ENCODE data around the gene MYBPC1.
"Not testable (repeated sequence)": the region's sequence is repeated elsewhere in the genome, so short reads cannot be mapped to it uniquely, and the experiment has no call there.

The MYBPC1 gene

GRCh38 chr12:101713059-101713682 is 118.4 kb downstream of the MYBPC1 start:
- in situ Hi-C loops (cut with HindIII; ENCODE audit: low pct_unique_long_range_greater_than_20kb, low sequenced_read_pairs) = no loop called here
- DNase-seq (ENCODE audit: low read depth in 1 of 2, low spot score in 1 of 2) = peak in 1 of 2 experiments; percentile 30
- no peak for TF ChIP-seq JUND (IDR thresholded peaks at IDR 0.05; ENCODE audit: low read depth)

GRCh38 chr12:101713930-101714329 is 119.2 kb downstream of the MYBPC1 start:
- in situ Hi-C loops (cut with HindIII; ENCODE audit: low pct_unique_long_range_greater_than_20kb, low sequenced_read_pairs) = no loop called here
- DNase-seq (ENCODE audit: low read depth in 1 of 2, low spot score in 1 of 2) = peak; percentile 43 to 72
- TF ChIP-seq JUND (IDR thresholded peaks at IDR 0.05; ENCODE audit: low read depth) = peak; percentile 66; the same call in 1 of the 2 replicates

GRCh38 chr12:101714877-101715444 is 120.2 kb downstream of the MYBPC1 start:
- in situ Hi-C loops (cut with HindIII; ENCODE audit: low pct_unique_long_range_greater_than_20kb, low sequenced_read_pairs) = no loop called here
- no peak for TF ChIP-seq JUND (IDR thresholded peaks at IDR 0.05; ENCODE audit: low read depth)
- no peak for DNase-seq (ENCODE audit: low read depth in 1 of 2, low spot score in 1 of 2)

- peak in 1 of 2 experiments; percentile 18 for DNase-seq (ENCODE audit: low read depth in 1 of 2, low spot score in 1 of 2)
- no peak for TF ChIP-seq JUND (IDR thresholded peaks at IDR 0.05; ENCODE audit: low read depth)
- in situ Hi-C loops (cut with HindIII; ENCODE audit: low pct_unique_long_range_greater_than_20kb, low sequenced_read_pairs) = no loop called here
Measured at GRCh38 chr12:101719566-101719965, 124.8 kb downstream of the MYBPC1 start.

GRCh38 chr12:101720118-101720517 is 125.3 kb downstream of the MYBPC1 start:
- in situ Hi-C loops (cut with HindIII; ENCODE audit: low pct_unique_long_range_greater_than_20kb, low sequenced_read_pairs) = no loop called here
- TF ChIP-seq JUND (IDR thresholded peaks at IDR 0.05; ENCODE audit: low read depth) = no peak
- no peak for DNase-seq (ENCODE audit: low read depth in 1 of 2, low spot score in 1 of 2)

GRCh38 chr12:101722392-101722791 is 127.6 kb downstream of the MYBPC1 start:
- in situ Hi-C loops (cut with HindIII; ENCODE audit: low pct_unique_long_range_greater_than_20kb, low sequenced_read_pairs) = no loop called here
- no peak for DNase-seq (ENCODE audit: low read depth in 1 of 2, low spot score in 1 of 2)
- TF ChIP-seq JUND (IDR thresholded peaks at IDR 0.05; ENCODE audit: low read depth) = no peak

- DNase-seq (ENCODE audit: low read depth in 1 of 2, low spot score in 1 of 2) = no peak
- TF ChIP-seq JUND (IDR thresholded peaks at IDR 0.05; ENCODE audit: low read depth) = no peak
- in situ Hi-C loops (cut with HindIII; ENCODE audit: low pct_unique_long_range_greater_than_20kb, low sequenced_read_pairs) = no loop called here
Measured at GRCh38 chr12:101727098-101727497, 132.3 kb downstream of the MYBPC1 start.

- no peak for TF ChIP-seq JUND (IDR thresholded peaks at IDR 0.05; ENCODE audit: low read depth)
- in situ Hi-C loops (cut with HindIII; ENCODE audit: low pct_unique_long_range_greater_than_20kb, low sequenced_read_pairs) = no loop called here
- DNase-seq (ENCODE audit: low read depth in 1 of 2, low spot score in 1 of 2) = no peak
Measured at GRCh38 chr12:101729842-101730241, 135.1 kb downstream of the MYBPC1 start.

- DNase-seq (ENCODE audit: low read depth in 1 of 2, low spot score in 1 of 2) = no peak
- in situ Hi-C loops (cut with HindIII; ENCODE audit: low pct_unique_long_range_greater_than_20kb, low sequenced_read_pairs) = no loop called here
- no peak for TF ChIP-seq JUND (IDR thresholded peaks at IDR 0.05; ENCODE audit: low read depth)
Measured at GRCh38 chr12:101732318-101732717, 137.5 kb downstream of the MYBPC1 start.

- no peak for TF ChIP-seq JUND (IDR thresholded peaks at IDR 0.05; ENCODE audit: low read depth)
- DNase-seq (ENCODE audit: low read depth in 1 of 2, low spot score in 1 of 2) = no peak
- in situ Hi-C loops (cut with HindIII; ENCODE audit: low pct_unique_long_range_greater_than_20kb, low sequenced_read_pairs) = no loop called here
Measured at GRCh38 chr12:101733166-101733565, 138.4 kb downstream of the MYBPC1 start.

- in situ Hi-C loops (cut with HindIII; ENCODE audit: low pct_unique_long_range_greater_than_20kb, low sequenced_read_pairs); DNase-seq (ENCODE audit: low read depth in 1 of 2, low spot score in 1 of 2): not testable (repeated sequence)
Measured at GRCh38 chr12:101734482-101734881, 139.7 kb downstream of the MYBPC1 start.

All from T47D (cell line).